Adrenal gland (tissue), 12 donors: ENCODE measurements around the gene TMPRSS11E. TPM values are rescaled to one million over a fixed set of nuclear protein-coding genes. Genes with fewer than 3 reads are reported as not detected.

Experiments used
- DNase-seq, 7 donors: peaks; one replicate each; pipeline ENCODE4 v3.0.0-alpha.2; 2019 to 2020
- H3K27ac ChIP-seq, 5 donors: fragments of 200-600 bp; sonication (generic) in 4 of 5; 1 replicate in 3 of 5; 2 replicates in 2 of 5; pipeline versions ENCODE4 v1.5.1 to v1.8.0; 2016 to 2020; ENCODE audit warnings: mild to moderate bottlenecking in 1 of 5
- H3K27me3 ChIP-seq: fragments of 200-600 bp; 2 replicates; pipeline ENCODE4 v1.8.0; 2021
- H3K36me3 ChIP-seq, 2 donors: fragments of 200-600 bp; replicated peaks in 1 of 2; 1 replicate in 1 of 2; 2 replicates in 1 of 2; pipeline versions ENCODE4 v1.5.1 to v1.8.0; 2018 to 2022
- H3K4me1 ChIP-seq, 2 donors: fragments of 200-600 bp; replicated peaks in 1 of 2; 1 replicate in 1 of 2; 2 replicates in 1 of 2; pipeline versions ENCODE4 v1.5.1 to v1.8.0; 2018 to 2021
- H3K4me3 ChIP-seq, 4 donors: fragments of 200-600 bp; sonication (generic) in 3 of 4; one replicate each; pipeline ENCODE4 v1.5.1; 2016 to 2018
- H3K9me3 ChIP-seq, 3 donors: fragments of 200-600 bp; sonication (generic) in 1 of 3; replicated peaks in 1 of 3; 1 replicate in 2 of 3; 2 replicates in 1 of 3; pipeline versions ENCODE4 v1.5.1 to v1.8.0; 2016 to 2021
- CTCF ChIP-seq, 6 experiments: fragments of 450-650 bp in 4 of 6; fragments of 200-600 bp in 2 of 6; sonication (generic) in 1 of 6; IDR thresholded peaks; 1 replicate in 5 of 6; 2 replicates in 1 of 6; pipeline versions ENCODE4 v1.5.1 to v1.8.0; 2016 to 2021; ENCODE audit warnings: antibody characterized with exemption in 6 of 6, mild to moderate bottlenecking in 2 of 6, moderate library complexity in 1 of 6
- POLR2A ChIP-seq, 2 donors: fragments of 450-650 bp; IDR thresholded peaks; one replicate each; pipeline ENCODE4 v1.6.1; 2017; ENCODE audit warnings: antibody characterized with exemption in 2 of 2, mild to moderate bottlenecking in 2 of 2, moderate library complexity in 1 of 2
- WGBS, 4 donors: extraction: QIAGEN DNeasy Blood & Tissue Kit in 2 of 4; methylation state at CpG; one replicate each; pipeline versions ENCODE4 v1.1.5 to v1.1.7; 2013 to 2017; 5-methylcytosine and 5-hydroxymethylcytosine counted together
- intact Hi-C, 2 donors: fragments of 100-400 bp; cut with DNase I; formaldehyde crosslinking; loops; one replicate each; pipeline versions ENCODE4 v1.14.1 to v1.15.0; 2022 to 2023
- polyA plus RNA-seq, 3 donors: library from polyadenylated mRNA; stranded (reverse); fragments of 200-250 nt in 2 of 3; fragments of 350-450 nt in 1 of 3; fragmentation: Illumina TruSeq in 1 of 3; extraction: RNeasy Lipid Tissue Mini Kit (QIAGEN cat#74804) in 1 of 3; gene quantifications; one replicate each; pipeline ENCODE4 v1.2.3, GENCODE V29; 2013 to 2014
- total RNA-seq, 9 donors: library from RNA; depleted of rRNA in 4 of 9; stranded (reverse); fragments of >200 nt in 4 of 9; fragments of 120-200 nt in 1 of 9; fragmentation: NEBNext Ultra II Directional in 1 of 9; extraction: Animal tissue kit (Norgen Biotek cat#: 25700) in 1 of 9; gene quantifications; one replicate each; pipeline versions ENCODE4 v1.1.0 to v1.2.4, GENCODE V29; 2013 to 2023
- donor health status: healthy with polysubstance abuse.
- donor health status: Bipolar disorder and iron deficiency.
- donor health status: DM: yes; HTN: yes; CAD: no.
- donor health status: DM: no; HTN: no; CAD: no.
- donor health status: DM: no; HTN: no; CAD: no.
- donor health status: DM: yes; HTN: yes; CAD: no.

The TMPRSS11E gene
- total and polyA plus RNA-seq, 12 donors = 0.13 TPM; not detected in 11

GRCh38 chr4:68469482-68469881 lies 22.2 kb downstream of the TMPRSS11E start:
- Histone ChIP-seq H3K9me3 (no peaks in the 10 kb centered on the region), H3K27ac (no peak overlapping the region), H3K4me3 (no peak overlapping the region), H3K27me3 (no peaks in the 10 kb centered on the region), H3K36me3 (no peaks in the 10 kb centered on the region), H3K4me1 (no peaks in the 10 kb centered on the region)
- TF ChIP-seq POLR2A (IDR thresholded peaks at IDR 0.05) (no peak), CTCF (IDR thresholded peaks at IDR 0.05) (no peak)
- DNase-seq = no peak
- intact Hi-C loops = no loop called here

GRCh38 chr4:68476191-68476590 lies 28.9 kb downstream of the TMPRSS11E start:
- TF ChIP-seq CTCF (IDR thresholded peaks at IDR 0.05) (no peak), POLR2A (IDR thresholded peaks at IDR 0.05) (no peak)

GRCh38 chr4:68489338-68489737 lies 42.1 kb downstream of the TMPRSS11E start:
- H3K27ac ChIP-seq = no peak overlapping the region
- TF ChIP-seq POLR2A (IDR thresholded peaks at IDR 0.05) = no peak
- no peak for TF ChIP-seq CTCF (IDR thresholded peaks at IDR 0.05)
- no peak for DNase-seq
- no peak overlapping the region for H3K4me3 ChIP-seq
- WGBS, 4 donors = 58 to 78% (median 66%) methylated on average over 3 to 5 of the region's 5 CpGs
- no peaks in the 10 kb centered on the region for H3K4me1 ChIP-seq
- no peaks in the 10 kb centered on the region for H3K36me3 ChIP-seq
- intact Hi-C loops = no loop called here
- H3K27me3 ChIP-seq = no peaks in the 10 kb centered on the region
- H3K9me3 ChIP-seq = no peaks in the 10 kb centered on the region

More at GRCh38 chr4:68476191-68476590, 28.9 kb downstream of the TMPRSS11E start:
- Histone ChIP-seq H3K27ac (no peak overlapping the region), H3K4me1 (no peaks in the 10 kb centered on the region), H3K4me3 (no peak overlapping the region), H3K9me3 (no peaks in the 10 kb centered on the region), H3K27me3 (no peaks in the 10 kb centered on the region), H3K36me3 (no peaks in the 10 kb centered on the region)
- DNase-seq = no peak
- 53 to 63% (median 62%) methylated on average over 5 of the region's 5 CpGs for WGBS, 4 donors
- intact Hi-C loops = no loop called here

- WGBS, 4 donors = 82 to 89% (median 86%) methylated on average over 6 of the region's 6 CpGs
- TF ChIP-seq CTCF (IDR thresholded peaks at IDR 0.05) = no peak
- TF ChIP-seq POLR2A (IDR thresholded peaks at IDR 0.05) = no peak
- intact Hi-C loops = loop anchor here in 1 of 2 donors (10.0 kb wide), 1 partner anchor 684 kb away; no protein-coding TSS in a partner anchor
Observed at GRCh38 chr4:68490826-68491457, 43.7 kb downstream of the TMPRSS11E start.

More at GRCh38 chr4:68490826-68491457, 43.7 kb downstream of the TMPRSS11E start:
- H3K36me3 ChIP-seq = no peaks in the 10 kb centered on the region
- H3K27me3 ChIP-seq = no peaks in the 10 kb centered on the region
- no peaks in the 10 kb centered on the region for H3K4me1 ChIP-seq
- no peak overlapping the region for H3K27ac ChIP-seq
- DNase-seq = peak in 3 of 7 donors; percentile 23 to 45 (median 35)
- no peaks in the 10 kb centered on the region for H3K9me3 ChIP-seq
- H3K4me3 ChIP-seq = no peak overlapping the region
